Endothelial cell of hepatic sinusoid (primary cell): ENCODE data around the gene SPTBN4.
"Not testable (repeated sequence)": the region's sequence is repeated elsewhere in the genome, so short reads cannot be mapped to it uniquely, and the experiment has no call there.

Experiments
- in situ Hi-C: cut with HindIII; loops from 2 replicates; pipeline ENCODE4 v1.10.0; 2017; ENCODE audit warnings: low sequenced_read_pairs

The SPTBN4 gene

GRCh38 chr19:40502647-40503319, 36.0 kb downstream of the SPTBN4 start:
- in situ Hi-C loops, result no loop called here

GRCh38 chr19:40503320-40503695, 36.5 kb downstream of the SPTBN4 start:
- in situ Hi-C loops, result no loop called here

DNA sequence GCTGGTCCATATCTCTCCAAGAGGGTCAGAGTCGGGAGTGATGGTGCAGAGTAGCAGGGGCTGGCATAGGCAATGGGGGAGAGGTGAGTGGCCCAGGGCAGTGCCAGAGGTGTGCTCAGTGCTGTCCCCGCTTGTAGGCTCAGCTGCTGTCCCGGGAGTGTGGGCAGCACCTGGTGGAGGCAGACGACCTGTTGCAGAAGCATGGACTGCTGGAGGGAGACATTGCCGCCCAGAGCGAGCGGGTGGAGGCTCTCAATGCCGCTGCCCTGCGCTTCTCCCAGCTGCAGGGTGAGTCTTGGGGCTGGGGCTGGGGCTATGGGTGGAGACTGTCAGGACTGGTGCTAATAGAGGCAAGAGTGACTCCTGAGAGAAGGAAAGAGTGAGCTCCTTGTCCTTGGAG, 39.3 kb downstream of the SPTBN4 start:
- in situ Hi-C loops, result no loop called here

- in situ Hi-C loops, result no loop called here
These were observed 41.1 kb downstream of the SPTBN4 start for GRCh38 chr19:40507892-40508291.

- in situ Hi-C loops, result no loop called here
These were observed 42.0 kb downstream of the SPTBN4 start for GRCh38 chr19:40508739-40509260.

DNA sequence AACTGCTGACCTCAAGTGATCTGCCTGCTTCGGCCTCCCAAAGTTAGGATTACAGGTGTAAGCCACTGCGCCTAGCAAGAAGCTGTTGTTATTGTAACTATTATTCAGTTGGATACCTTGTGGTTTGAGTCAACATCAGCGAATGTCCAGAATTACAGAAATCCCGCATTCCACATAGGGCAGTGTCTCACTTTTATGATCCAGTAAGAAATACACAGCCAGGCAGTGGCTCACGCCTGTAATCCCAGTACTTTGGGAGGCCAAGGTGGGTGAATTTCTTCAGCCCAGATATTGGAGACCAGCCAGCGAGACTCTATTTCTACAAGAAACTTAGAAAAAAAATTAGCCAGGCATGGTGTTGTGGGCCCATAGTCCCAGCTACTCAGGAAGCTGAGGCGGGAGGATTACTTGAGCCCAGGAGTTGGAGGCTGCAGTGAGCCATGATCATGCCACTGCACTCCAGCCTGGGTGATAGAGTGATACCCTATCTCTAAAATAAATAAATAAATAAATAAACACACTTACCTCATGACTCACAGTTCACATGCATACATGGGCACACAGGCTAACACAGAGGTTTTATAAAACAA, 43.8 kb downstream of the SPTBN4 start:
- in situ Hi-C loops, result no loop called here

DNA sequence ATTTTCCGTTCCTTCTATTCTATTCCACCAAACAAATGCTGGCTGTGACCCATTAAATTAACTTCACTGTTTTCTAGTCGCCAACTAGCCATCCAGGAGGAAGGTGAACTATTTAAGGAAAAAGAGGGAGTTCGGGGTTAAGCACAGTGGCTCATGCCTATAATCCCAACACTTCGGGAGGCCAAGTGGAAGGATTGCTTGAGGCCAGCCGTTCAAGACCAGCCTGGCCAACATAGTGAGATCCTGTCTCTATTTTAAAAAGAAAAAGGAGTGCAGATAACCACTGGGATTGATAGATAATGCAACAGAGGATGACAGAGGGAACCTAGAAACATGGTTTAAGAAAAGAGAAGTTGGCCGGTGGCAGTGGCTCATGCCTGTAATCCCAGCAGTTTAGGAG, 44.7 kb downstream of the SPTBN4 start:
- in situ Hi-C loops, result no loop called here

- in situ Hi-C loops, result no loop called here
These were observed 45.3 kb downstream of the SPTBN4 start for GRCh38 chr19:40512110-40512472.

- in situ Hi-C loops, result no loop called here
These were observed 45.9 kb downstream of the SPTBN4 start for GRCh38 chr19:40512473-40513344.

DNA sequence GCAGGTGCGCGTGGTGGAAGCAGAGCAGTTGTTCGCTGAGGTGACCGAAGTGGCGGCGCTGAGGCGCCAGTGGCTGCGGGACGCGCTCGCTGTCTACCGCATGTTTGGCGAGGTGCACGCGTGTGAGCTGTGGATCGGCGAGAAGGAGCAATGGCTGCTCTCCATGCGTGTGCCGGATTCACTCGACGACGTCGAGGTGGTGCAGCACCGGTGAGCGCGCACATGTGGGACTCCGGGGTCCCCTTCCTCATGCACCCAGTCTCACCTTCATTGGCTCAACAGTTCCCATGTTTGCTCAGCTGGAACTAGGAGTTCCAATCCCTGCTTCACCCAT, 46.5 kb downstream of the SPTBN4 start:
- in situ Hi-C loops, result no loop called here

DNA sequence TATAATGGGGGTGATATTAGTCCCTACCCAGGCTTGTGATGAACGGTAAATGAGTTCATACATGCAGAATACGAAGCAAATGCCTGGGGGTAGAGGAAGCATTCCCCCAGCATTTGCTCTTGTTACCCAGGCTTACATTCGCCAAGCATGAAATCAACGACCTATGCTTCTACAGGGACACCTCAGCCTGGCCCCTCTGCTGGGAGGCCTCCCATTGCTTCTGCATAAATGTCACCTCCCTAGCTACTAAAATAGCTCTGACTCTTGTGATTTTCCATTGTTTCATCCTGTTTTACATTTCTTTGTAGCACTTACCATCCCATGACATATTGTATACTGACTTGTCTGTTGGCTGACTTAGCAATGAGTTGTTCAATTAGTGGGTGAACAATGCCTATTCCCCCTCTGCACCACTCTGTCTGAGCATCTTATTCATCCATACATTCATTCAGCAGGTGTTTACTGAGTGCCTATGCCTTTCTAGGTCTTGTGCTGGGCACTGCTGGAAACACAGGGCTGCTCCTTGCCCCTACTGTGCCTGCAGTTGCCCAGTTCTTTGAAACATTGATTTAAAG, 47.0 kb downstream of the SPTBN4 start:
- in situ Hi-C loops, result no loop called here

DNA sequence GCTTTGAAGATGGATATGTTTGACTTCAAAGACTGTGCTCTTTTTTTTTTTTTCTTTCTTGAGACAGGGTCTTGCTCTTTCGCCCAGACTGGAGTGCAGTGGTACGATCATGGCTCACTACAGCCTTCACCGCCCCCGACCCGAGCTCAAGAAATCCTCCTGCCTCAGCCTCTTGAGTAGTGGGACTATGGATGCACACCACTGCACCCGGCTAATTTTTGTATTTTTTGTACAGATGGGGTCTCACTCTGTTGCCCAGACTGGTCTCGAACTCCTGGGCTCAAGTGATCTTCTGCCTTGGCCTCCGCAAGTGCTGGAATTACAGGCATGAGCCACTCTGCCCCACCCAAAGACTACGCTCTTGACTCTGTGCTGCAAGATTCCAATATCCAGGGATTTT, 50.4 kb downstream of the SPTBN4 start:
- in situ Hi-C loops, result no loop called here

- in situ Hi-C loops, result no loop called here
These were observed 52.8 kb downstream of the SPTBN4 start for GRCh38 chr19:40519352-40520322.

DNA sequence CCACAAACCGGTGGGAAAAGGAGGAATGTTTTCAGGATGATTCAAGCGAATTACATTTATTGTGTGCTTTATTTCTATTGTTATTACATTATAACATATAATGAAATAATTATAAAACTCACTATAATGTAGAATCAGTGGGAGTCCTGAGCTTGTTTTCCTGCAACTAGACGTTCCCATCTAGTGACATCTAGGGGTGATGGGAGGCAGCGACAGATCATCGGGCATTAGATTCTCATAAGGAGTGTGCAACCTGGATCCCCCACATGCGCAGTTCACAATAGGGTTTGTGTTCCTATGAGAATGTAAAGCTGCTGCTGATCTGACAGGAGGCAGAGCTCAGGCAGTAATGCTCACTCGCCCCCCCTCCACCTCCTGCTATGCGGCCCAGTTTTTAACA, 54.5 kb downstream of the SPTBN4 start:
- in situ Hi-C loops, result no loop called here

- in situ Hi-C loops, result not testable (repeated sequence)
These were observed 55.1 kb downstream of the SPTBN4 start for GRCh38 chr19:40521900-40522299.

GRCh38 chr19:40523322-40524047, 56.7 kb downstream of the SPTBN4 start:
- in situ Hi-C loops, result no loop called here

- in situ Hi-C loops, result no loop called here
These were observed 57.3 kb downstream of the SPTBN4 start for GRCh38 chr19:40524133-40524549.

DNA sequence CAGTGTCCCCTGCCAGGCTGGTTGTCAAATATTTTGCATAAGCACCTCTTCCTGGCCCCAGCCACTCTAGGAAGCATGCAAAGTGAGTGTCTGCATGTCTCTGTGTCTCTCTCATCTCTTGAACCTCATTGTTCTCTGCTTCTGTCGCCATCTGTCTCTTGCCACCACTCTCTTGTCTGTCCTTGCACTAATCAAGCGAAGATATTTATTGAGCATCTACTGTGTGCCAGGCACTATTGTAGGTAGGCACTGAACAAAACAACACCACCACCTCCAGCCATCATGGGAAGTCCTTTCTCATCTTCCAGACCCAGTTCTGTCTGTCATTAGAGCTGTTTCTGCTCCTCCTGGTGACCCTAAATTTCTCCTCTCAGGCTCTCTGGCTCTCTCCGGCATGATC, 57.9 kb downstream of the SPTBN4 start:
- in situ Hi-C loops, result no loop called here

GRCh38 chr19:40525234-40526051, 58.6 kb downstream of the SPTBN4 start:
- in situ Hi-C loops, result no loop called here
